CD4-positive, CD25-positive, alpha-beta regulatory T cell (primary cell): ENCODE measurements around the gene IGF1R. TPM values are rescaled to one million over a fixed set of nuclear protein-coding genes. Genes with fewer than 3 reads are reported as not detected.
A peak's percentile ranks its signal among the peaks of the same experiment; 100 is the strongest.

Experiments
- ATAC-seq, 2 donors: fragments of 150-1000 bp; cut with Tn5 transposase; one replicate each; pipeline ENCODE4 v1.10.0; 2021; ENCODE audit warnings: low read depth in 2 of 2, moderate number of reproducible peaks in 2 of 2, moderate library complexity in 1 of 2
- DNase-seq, 3 donors: peaks; one replicate each; pipeline versions ENCODE4 v3.0.0 to v3.0.0-alpha.2; 2012 to 2022; ENCODE audit warnings: mixed read lengths in 1 of 3
- H3K27ac ChIP-seq: one replicate; pipeline ENCODE4 v1.7.0; 2013; ENCODE audit warnings: mild to moderate bottlenecking, low read length; ENCODE audit not compliant: insufficient read depth, poor library complexity, severe bottlenecking
- H3K27me3 ChIP-seq: one replicate; pipeline ENCODE4 v1.7.0; 2013; ENCODE audit warnings: low read length; ENCODE audit not compliant: control insufficient read depth, insufficient read depth
- H3K36me3 ChIP-seq: one replicate; pipeline ENCODE4 v1.7.0; 2013; ENCODE audit warnings: mild to moderate bottlenecking, low read length, moderate library complexity; ENCODE audit not compliant: control insufficient read depth, insufficient read depth
- H3K4me1 ChIP-seq: 2 replicates; pipeline ENCODE4 v1.7.0; 2013; ENCODE audit warnings: mild to moderate bottlenecking, low read length; ENCODE audit not compliant: insufficient read depth, control insufficient read depth, poor library complexity, severe bottlenecking
- H3K4me3 ChIP-seq: one replicate; pipeline ENCODE4 v1.7.0; 2013; ENCODE audit warnings: low read depth, mild to moderate bottlenecking, low read length, moderate library complexity
- H3K9me3 ChIP-seq, 2 experiments: 1 replicate in 1 of 2; 2 replicates in 1 of 2; pipeline ENCODE4 v1.7.0; 2013; ENCODE audit warnings: low read length in 2 of 2, mild to moderate bottlenecking in 1 of 2, moderate library complexity in 1 of 2; ENCODE audit not compliant: control insufficient read depth in 2 of 2
- H3K27ac Mint-ChIP-seq, 3 donors: one replicate each; pipeline ENCODE4 v1.8.0; 2020 to 2022; ENCODE audit warnings: mild to moderate bottlenecking in 3 of 3, mixed read lengths in 3 of 3, moderate library complexity in 2 of 3
- H3K27me3 Mint-ChIP-seq: one replicate; pipeline ENCODE4 v1.8.0; 2022; ENCODE audit warnings: mild to moderate bottlenecking, mixed read lengths
- H3K36me3 Mint-ChIP-seq: one replicate; pipeline ENCODE4 v1.8.0; 2020; ENCODE audit warnings: mixed read lengths
- H3K4me1 Mint-ChIP-seq, 4 donors: one replicate each; pipeline ENCODE4 v1.8.0; 2020 to 2022; ENCODE audit warnings: mixed read lengths in 4 of 4, mild to moderate bottlenecking in 1 of 4
- H3K4me3 Mint-ChIP-seq, 4 donors: one replicate each; pipeline ENCODE4 v1.8.0; 2020 to 2022; ENCODE audit warnings: mild to moderate bottlenecking in 4 of 4, mixed read lengths in 4 of 4, moderate library complexity in 3 of 4
- H3K9me3 Mint-ChIP-seq, 7 donors: one replicate each; pipeline ENCODE4 v1.8.0; 2020 to 2022; ENCODE audit warnings: mixed read lengths in 7 of 7, mild to moderate bottlenecking in 3 of 7, moderate library complexity in 2 of 7
- polyA plus RNA-seq, 4 donors: library from polyadenylated mRNA; unstranded; fragments of 300-500 nt; fragmentation: Illumina TruSeq; gene quantifications; one replicate each; pipeline ENCODE4 v1.2.3, GENCODE V29; 2021
- total RNA-seq: library from RNA; stranded (reverse); gene quantifications from one replicate; pipeline ENCODE4 v1.2.3, GENCODE V29; 2022

The IGF1R gene
- total and polyA plus RNA-seq, 5 donors from 2014 or later: 1.6 to 14.2 (median 3.6) TPM

DNA sequence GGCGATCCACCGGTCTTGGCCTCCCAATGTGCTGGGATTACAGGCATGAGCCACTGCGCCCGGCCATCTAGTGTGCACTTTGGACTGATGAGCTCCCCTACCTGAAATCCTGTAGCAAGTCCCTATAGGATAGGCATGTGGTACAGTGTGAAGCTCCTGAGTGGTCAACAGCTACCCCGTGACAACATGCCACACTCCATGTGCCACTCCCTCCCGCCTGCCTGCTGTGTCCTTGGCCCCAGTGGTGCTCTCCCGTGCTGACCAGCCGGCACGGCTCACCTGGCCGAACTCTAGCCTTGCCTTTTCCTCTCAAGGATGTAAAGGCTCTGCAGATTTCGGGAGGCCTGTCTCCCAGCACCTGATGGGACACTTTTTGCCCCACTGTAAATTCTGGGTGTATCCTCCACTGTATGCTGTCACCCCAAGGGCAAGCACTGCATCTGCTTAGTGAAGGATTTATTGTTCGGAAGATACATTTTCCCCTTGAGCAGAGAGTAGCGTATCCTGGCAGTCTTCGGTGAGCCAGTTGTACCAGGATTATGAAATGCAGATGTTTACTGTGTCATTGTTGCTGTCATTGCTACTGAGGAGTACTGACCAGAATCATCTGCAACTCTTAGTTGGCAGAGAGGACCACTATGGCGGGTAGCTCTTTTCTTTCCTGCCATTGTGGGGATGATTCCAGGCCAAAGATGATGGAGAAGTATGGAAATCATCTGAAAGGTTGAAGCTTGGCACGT is 64.7 kb downstream of the IGF1R start:
- Histone ChIP-seq H3K9me3 (no peaks in the 10 kb centered on the region), H3K36me3 (peaks cover 6% of the 10 kb centered on the region), H3K27me3 (no peaks in the 10 kb centered on the region), H3K4me1 (peaks cover 10% of the 10 kb centered on the region), H3K27ac (no peak overlapping the region), H3K4me3 (no peak overlapping the region)
- ATAC-seq: no peak
- H3K9me3 Mint-ChIP-seq: peaks cover 0 to 11% (median 0%) of the 10 kb centered on the region in 7 donors
- peaks cover 18% of the 10 kb centered on the region for H3K36me3 Mint-ChIP-seq
- peaks cover 4% of the 10 kb centered on the region for H3K27me3 Mint-ChIP-seq
- peak overlapping the region in 1 of 3 donors; percentile 60 for H3K27ac Mint-ChIP-seq
- peaks cover 0 to 71% (median 30%) of the 10 kb centered on the region in 4 donors for H3K4me1 Mint-ChIP-seq
- no peak for DNase-seq
- peak overlapping the region in 2 of 4 donors; percentile 33 to 66 for H3K4me3 Mint-ChIP-seq

DNA sequence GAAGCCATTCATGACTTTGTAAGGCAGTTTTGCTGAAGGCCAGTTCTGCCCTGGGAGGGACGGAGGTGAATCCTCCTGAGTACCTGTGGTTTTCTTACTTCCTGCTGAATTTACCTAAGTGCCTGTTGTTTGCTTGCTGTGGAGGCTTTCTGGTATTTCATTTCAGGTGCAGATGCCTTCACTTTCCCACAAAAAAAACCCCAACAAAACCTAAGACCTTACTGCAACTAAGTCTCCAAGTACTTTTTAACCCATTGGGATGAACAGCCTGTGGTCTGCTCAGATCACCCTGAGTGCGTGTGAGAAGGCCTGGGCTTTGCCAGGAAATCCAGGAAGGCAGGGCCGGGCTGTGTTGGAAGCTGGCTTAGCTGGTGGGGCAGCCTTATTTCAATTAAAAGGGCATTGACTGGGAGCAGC is 65.3 kb downstream of the IGF1R start:
- peaks cover 0 to 71% (median 29%) of the 10 kb centered on the region in 4 donors for H3K4me1 Mint-ChIP-seq
- peak in 1 of 3 donors; percentile 45 for DNase-seq
- peaks cover 4% of the 10 kb centered on the region for H3K27me3 Mint-ChIP-seq
- Histone ChIP-seq H3K4me3 (no peak overlapping the region), H3K9me3 (no peaks in the 10 kb centered on the region), H3K4me1 (peaks cover 10% of the 10 kb centered on the region), H3K27ac (no peak overlapping the region), H3K27me3 (no peaks in the 10 kb centered on the region), H3K36me3 (peaks cover 6% of the 10 kb centered on the region)
- H3K36me3 Mint-ChIP-seq: peaks cover 12% of the 10 kb centered on the region
- H3K9me3 Mint-ChIP-seq: peaks cover 0 to 11% (median 0%) of the 10 kb centered on the region in 7 donors
- H3K27ac Mint-ChIP-seq: peak overlapping the region in 2 of 3 donors; percentile 59 to 60
- H3K4me3 Mint-ChIP-seq: peak overlapping the region in 2 of 4 donors; percentile 31 to 66
- ATAC-seq: peak in 1 of 2 donors; percentile 42

DNA sequence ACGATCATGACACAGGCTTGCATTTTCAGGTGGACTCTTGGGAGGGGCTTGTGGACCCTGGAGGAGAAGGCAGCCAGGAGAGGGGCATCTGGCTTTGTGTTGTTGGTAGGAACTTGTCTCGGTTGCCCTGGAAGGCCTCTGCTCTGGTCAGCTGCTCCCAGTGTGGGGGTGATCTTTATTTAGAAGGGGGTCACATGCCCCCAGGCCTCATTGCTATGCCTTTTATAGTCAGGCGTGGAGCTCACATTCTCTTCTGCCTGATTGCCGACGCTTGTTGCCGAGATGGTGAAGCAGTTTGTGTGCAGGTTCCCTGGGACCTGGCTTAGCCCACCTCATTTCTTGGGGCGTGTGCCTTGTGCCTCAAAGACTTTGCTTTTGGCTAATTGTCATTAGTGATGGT is 66.6 kb downstream of the IGF1R start:
- Histone ChIP-seq H3K27me3 (no peaks in the 10 kb centered on the region), H3K9me3 (no peaks in the 10 kb centered on the region), H3K4me1 (peaks cover 10% of the 10 kb centered on the region), H3K36me3 (peaks cover 6% of the 10 kb centered on the region), H3K4me3 (no peak overlapping the region), H3K27ac (no peak overlapping the region)
- ATAC-seq (no peak), DNase-seq (no peak)
- peaks cover 0 to 11% (median 0%) of the 10 kb centered on the region in 7 donors for H3K9me3 Mint-ChIP-seq
- H3K27me3 Mint-ChIP-seq: no peaks in the 10 kb centered on the region
- peaks cover 10% of the 10 kb centered on the region for H3K36me3 Mint-ChIP-seq
- peak overlapping the region in 1 of 3 donors; percentile 60 for H3K27ac Mint-ChIP-seq
- H3K4me3 Mint-ChIP-seq: peak overlapping the region in 2 of 4 donors; percentile 33 to 55
- H3K4me1 Mint-ChIP-seq: peaks cover 0 to 82% (median 30%) of the 10 kb centered on the region in 4 donors

DNA sequence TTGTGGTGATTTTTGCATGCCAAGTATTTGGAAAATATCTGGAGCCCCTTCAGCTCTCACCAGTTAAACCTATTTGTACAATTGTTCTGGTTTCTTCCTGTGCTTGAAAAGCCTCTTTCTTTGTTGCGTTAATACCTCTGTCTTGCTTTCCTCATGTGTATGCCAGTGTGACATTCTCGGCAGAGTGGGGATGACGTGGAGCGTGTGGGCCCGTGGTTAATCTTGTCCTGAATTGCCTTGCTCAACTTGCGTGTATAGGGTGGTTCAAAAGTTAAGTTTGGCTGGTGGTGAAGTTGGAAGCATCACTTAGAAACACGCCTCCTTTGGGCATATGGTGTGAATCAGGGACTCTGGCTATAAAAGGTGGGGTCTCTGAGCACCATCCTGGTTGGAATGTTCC is 67.1 kb downstream of the IGF1R start:
- Mint-ChIP-seq H3K9me3 (peaks cover 0 to 11% (median 0%) of the 10 kb centered on the region in 7 donors), H3K36me3 (peaks cover 10% of the 10 kb centered on the region), H3K27ac (peak overlapping the region in 1 of 3 donors; percentile 60), H3K4me1 (peaks cover 0 to 87% (median 32%) of the 10 kb centered on the region in 4 donors), H3K27me3 (no peaks in the 10 kb centered on the region), H3K4me3 (peak overlapping the region in 2 of 4 donors; percentile 55 to 63)
- no peak overlapping the region for H3K27ac ChIP-seq
- H3K9me3 ChIP-seq: no peaks in the 10 kb centered on the region
- H3K36me3 ChIP-seq: peaks cover 6% of the 10 kb centered on the region
- ATAC-seq: no peak
- H3K4me1 ChIP-seq: peaks cover 10% of the 10 kb centered on the region
- no peaks in the 10 kb centered on the region for H3K27me3 ChIP-seq
- no peak overlapping the region for H3K4me3 ChIP-seq
- no peak for DNase-seq

DNA sequence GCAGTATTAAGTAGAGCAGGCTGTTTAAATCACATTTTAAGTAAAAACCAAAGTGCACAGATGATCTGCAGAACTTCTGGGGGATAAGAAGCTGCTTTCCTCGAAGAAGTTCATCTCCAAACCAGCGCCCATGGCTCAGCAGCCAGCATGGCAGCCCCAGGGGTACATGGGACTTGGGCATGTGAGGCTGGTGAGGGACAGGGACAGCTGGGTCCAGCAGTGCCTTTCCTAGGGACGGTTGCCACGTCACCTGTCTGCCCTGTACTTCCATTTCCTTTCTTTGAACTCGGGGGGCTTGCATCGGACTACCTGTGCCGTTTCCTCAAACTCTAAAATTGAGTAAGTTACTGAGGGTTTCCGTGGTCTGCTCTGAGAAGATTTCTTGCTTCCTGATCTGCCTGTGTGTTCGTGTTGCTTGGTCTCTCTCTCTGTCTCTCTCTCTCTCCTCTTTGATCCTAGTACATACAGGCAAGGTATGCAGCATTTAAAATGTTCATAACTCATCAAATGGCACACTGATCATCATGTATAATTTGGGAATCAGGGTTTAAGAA is 67.6 kb downstream of the IGF1R start:
- Histone ChIP-seq H3K4me3 (no peak overlapping the region), H3K9me3 (no peaks in the 10 kb centered on the region), H3K27me3 (no peaks in the 10 kb centered on the region), H3K4me1 (peaks cover 10% of the 10 kb centered on the region), H3K27ac (no peak overlapping the region), H3K36me3 (peaks cover 6% of the 10 kb centered on the region)
- no peaks in the 10 kb centered on the region for H3K27me3 Mint-ChIP-seq
- H3K36me3 Mint-ChIP-seq: peaks cover 10% of the 10 kb centered on the region
- H3K27ac Mint-ChIP-seq: peak overlapping the region in 1 of 3 donors; percentile 37
- H3K4me3 Mint-ChIP-seq: peak overlapping the region in 3 of 4 donors; percentile 5 to 63 (median 55)
- peaks cover 0 to 11% (median 0%) of the 10 kb centered on the region in 7 donors for H3K9me3 Mint-ChIP-seq
- DNase-seq (peak in 1 of 3 donors; percentile 20), ATAC-seq (no peak)
- peaks cover 0 to 92% (median 33%) of the 10 kb centered on the region in 4 donors for H3K4me1 Mint-ChIP-seq

DNA sequence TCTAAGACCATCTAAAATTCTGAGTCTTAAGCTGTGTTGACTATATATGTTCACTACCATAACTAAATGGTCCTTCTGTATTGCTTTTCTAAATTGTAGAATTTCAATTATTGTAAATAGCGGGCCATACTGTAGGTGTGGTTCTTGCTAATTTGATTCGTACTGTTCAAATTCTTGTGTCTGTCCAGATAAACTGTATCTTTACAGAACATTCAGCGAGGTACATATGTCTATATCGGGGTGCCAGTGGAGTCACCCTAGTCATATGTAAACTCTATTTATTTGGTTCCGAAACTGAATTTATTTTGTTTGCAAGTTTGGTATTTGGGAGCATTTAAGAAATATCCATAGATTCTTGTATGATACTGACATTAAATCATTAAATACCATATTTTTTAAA is 69.0 kb downstream of the IGF1R start:
- no peak overlapping the region for H3K4me3 ChIP-seq

DNA sequence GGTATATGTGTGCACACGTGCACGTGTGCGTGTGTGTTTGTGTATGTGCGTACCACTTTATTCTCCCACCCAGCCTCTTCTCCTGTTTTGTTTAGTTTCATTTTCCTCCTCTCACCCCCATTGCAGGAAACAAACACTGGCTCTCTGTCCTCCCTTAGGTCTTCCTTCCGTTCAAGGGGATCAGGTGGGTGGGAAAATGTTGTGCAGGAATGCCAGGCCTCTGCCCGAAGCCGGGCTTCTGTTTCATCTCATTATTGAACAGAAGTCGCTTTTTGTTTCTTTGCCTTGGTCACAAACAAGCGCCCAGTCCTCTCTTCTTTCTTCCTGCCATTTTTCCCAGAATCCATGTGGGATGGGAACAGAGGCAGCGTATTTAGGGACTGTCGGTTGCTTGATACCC is 69.6 kb downstream of the IGF1R start:
- Mint-ChIP-seq H3K27ac (no peak overlapping the region), H3K4me1 (peaks cover 0 to 97% (median 36%) of the 10 kb centered on the region in 4 donors), H3K4me3 (no peak overlapping the region), H3K36me3 (no peaks in the 10 kb centered on the region), H3K9me3 (no peaks in the 10 kb centered on the region), H3K27me3 (no peaks in the 10 kb centered on the region)
- H3K4me3 ChIP-seq: no peak overlapping the region
- no peaks in the 10 kb centered on the region for H3K36me3 ChIP-seq
- DNase-seq: no peak
- ATAC-seq: no peak
- H3K27ac ChIP-seq: no peak overlapping the region
- peaks cover 10% of the 10 kb centered on the region for H3K4me1 ChIP-seq
- no peaks in the 10 kb centered on the region for H3K9me3 ChIP-seq
- no peaks in the 10 kb centered on the region for H3K27me3 ChIP-seq

More for the DNA sequence above, 69.0 kb downstream of the IGF1R start:
- H3K36me3 Mint-ChIP-seq: no peaks in the 10 kb centered on the region
- Histone ChIP-seq H3K4me1 (peaks cover 10% of the 10 kb centered on the region), H3K36me3 (no peaks in the 10 kb centered on the region), H3K27me3 (no peaks in the 10 kb centered on the region), H3K9me3 (no peaks in the 10 kb centered on the region), H3K27ac (no peak overlapping the region)
- H3K9me3 Mint-ChIP-seq: peaks cover 0 to 1% (median 0%) of the 10 kb centered on the region in 7 donors
- H3K4me1 Mint-ChIP-seq: peaks cover 0 to 98% (median 37%) of the 10 kb centered on the region in 4 donors
- H3K4me3 Mint-ChIP-seq: no peak overlapping the region
- no peak for DNase-seq
- no peak overlapping the region for H3K27ac Mint-ChIP-seq
- no peaks in the 10 kb centered on the region for H3K27me3 Mint-ChIP-seq
- ATAC-seq: no peak
